AG10803 (cell line): ENCODE measurements around the gene FKBP2.

Experiments
- DNase-seq: peaks from one replicate; pipeline ENCODE4 v3.0.0; 2010; ENCODE audit warnings: low read depth
- H3K4me3 ChIP-seq: 2 replicates; pipeline ENCODE4 v1.5.1; 2011; ENCODE audit warnings: mild to moderate bottlenecking, low read length, control low read depth
- TF ChIP-seq, protein P1 (sequence below): conservative IDR thresholded peaks from 2 replicates; pipeline ENCODE4 v1.5.1; 2011; ENCODE audit warnings: mild to moderate bottlenecking, low read length, control low read depth, inconsistent platforms

The FKBP2 gene

GRCh38 chr11:64290352-64291261 is 49.7 kb downstream of the FKBP2 start:
- no peak overlapping the region for H3K4me3 ChIP-seq
- TF ChIP-seq, protein P1, sequence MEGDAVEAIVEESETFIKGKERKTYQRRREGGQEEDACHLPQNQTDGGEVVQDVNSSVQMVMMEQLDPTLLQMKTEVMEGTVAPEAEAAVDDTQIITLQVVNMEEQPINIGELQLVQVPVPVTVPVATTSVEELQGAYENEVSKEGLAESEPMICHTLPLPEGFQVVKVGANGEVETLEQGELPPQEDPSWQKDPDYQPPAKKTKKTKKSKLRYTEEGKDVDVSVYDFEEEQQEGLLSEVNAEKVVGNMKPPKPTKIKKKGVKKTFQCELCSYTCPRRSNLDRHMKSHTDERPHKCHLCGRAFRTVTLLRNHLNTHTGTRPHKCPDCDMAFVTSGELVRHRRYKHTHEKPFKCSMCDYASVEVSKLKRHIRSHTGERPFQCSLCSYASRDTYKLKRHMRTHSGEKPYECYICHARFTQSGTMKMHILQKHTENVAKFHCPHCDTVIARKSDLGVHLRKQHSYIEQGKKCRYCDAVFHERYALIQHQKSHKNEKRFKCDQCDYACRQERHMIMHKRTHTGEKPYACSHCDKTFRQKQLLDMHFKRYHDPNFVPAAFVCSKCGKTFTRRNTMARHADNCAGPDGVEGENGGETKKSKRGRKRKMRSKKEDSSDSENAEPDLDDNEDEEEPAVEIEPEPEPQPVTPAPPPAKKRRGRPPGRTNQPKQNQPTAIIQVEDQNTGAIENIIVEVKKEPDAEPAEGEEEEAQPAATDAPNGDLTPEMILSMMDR: no peak

GRCh38 chr11:64291262-64291751 is 50.4 kb downstream of the FKBP2 start, which contains the start of gene KCNK4:
KCNK4 (plus strand) TSS chr11:64291302; CDS start chr11:64293019, 1,717 bp downstream.
- TF ChIP-seq, protein P1: no peak
- no peak within 1 kb of the TSS for H3K4me3 ChIP-seq
- no peak for DNase-seq

More at GRCh38 chr11:64290352-64291261, 49.7 kb downstream of the FKBP2 start:
- no peak for DNase-seq

DNA sequence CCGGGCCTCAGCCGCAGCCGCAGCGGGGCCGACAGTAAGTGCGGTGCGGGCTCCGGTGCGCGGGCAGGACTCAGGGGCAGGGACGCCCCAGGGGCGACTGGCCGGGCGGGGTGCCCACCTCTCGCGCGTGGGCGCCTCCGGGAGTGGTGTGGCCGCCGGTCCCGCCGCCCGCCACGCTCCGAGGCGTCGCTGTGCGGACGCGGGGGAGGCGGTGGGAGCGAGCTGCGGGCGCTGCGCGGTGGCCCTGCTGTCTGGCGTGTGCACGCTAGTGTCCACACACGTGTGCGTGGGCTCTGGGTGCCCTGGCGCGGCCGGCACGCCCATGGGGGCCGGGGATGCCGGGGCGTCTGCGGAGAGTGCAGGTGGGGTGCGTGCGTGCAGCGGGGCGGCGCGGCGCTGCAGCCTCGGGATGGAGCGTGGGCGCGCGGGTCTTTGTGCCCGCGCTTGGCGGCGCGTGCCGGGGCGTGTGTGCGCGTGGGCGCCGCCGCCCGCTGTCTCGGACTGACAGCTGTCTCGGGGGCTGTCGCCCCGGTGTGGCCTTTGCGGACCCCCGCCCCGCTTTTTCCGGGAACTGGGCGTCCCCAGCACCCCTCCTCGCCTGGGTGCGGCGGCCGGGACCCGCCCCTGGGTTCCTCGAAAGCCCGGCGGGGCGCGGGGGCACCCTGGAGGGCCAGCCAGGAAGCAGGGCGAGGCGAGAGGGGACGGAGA is 51.0 kb downstream of the FKBP2 start:
- TF ChIP-seq, protein P1: no peak
- peak overlapping the region; percentile 15 for H3K4me3 ChIP-seq
- DNase-seq: no peak

DNA sequence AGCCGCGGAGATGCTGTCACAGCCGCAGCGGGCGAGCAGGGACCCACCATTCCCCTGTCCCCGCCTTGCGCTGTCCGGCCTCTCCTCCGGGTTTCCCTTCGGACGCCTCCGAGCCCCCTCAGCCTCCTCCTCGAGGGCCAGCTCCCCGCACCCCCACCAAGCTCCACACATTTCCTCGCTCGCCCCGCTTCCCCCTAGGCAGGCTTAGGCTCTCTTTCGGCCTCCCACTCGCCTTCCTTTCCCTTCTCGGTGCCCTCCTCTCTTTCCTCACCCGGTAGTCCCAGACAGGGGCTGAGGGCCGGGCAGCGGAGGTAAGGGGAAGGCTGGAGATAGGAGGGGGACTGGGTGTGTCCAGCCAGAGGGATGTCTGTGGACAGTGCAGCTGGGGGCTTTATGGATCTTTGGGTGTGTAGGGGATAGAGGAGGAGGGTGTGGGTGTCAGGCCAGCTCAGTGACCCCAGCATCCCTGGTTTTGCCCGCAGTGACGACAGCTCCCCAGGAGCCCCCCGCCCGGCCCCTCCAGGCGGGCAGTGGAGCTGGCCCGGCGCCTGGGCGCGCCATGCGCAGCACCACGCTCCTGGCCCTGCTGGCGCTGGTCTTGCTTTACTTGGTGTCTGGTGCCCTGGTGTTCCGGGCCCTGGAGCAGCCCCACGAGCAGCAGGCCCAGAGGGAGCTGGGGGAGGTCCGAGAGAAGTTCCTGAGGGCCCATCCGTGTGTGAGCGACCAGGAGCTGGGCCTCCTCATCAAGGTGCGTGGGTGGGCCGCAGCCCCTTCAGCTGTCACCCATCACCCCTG is 51.8 kb downstream of the FKBP2 start:
- DNase-seq: no peak
- TF ChIP-seq, protein P1: no peak
- peak overlapping the region; percentile 15 for H3K4me3 ChIP-seq
